Peyer's patch (tissue), 4 donors: Measurements from ENCODE around the gene ST8SIA5.

Source experiments
- POLR2A ChIP-seq, 2 donors: fragments of 450-650 bp; IDR thresholded peaks; one replicate each; pipeline ENCODE4 v1.5.1; 2017; ENCODE audit warnings: antibody characterized with exemption in 2 of 2, mild to moderate bottlenecking in 2 of 2, moderate library complexity in 2 of 2
- TF ChIP-seq, protein P1 (sequence below), 6 experiments: fragments of 450-650 bp in 4 of 6; fragments of 200-600 bp in 2 of 6; sonication (generic) in 1 of 6; IDR thresholded peaks; one replicate each; pipeline ENCODE4 v1.5.1; 2017 to 2019; ENCODE audit warnings: antibody characterized with exemption in 6 of 6, mild to moderate bottlenecking in 3 of 6, moderate library complexity in 1 of 6

DNA sequence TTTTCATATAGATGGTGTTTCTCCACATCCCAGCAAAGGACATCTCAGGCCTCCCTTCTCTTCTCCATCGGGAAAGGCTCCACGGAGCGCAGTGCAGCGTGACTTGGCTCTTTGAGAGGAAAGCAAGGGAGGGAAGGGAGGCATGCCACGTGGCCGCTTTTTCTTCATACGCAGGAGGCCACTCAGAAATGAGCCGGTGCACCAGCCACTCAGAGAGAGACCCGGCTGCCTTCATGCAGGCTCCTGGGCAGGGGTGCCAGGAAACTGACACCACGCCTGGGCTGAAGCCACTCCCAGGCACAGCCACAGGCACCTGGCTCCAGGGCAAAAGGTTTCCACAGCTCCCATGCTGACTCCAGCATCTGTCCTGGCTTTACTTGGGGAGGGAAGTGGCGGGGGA, 88.7 kb downstream of the ST8SIA5 start:
- TF ChIP-seq POLR2A (IDR thresholded peaks at IDR 0.05), result no peak
- TF ChIP-seq, protein P1, sequence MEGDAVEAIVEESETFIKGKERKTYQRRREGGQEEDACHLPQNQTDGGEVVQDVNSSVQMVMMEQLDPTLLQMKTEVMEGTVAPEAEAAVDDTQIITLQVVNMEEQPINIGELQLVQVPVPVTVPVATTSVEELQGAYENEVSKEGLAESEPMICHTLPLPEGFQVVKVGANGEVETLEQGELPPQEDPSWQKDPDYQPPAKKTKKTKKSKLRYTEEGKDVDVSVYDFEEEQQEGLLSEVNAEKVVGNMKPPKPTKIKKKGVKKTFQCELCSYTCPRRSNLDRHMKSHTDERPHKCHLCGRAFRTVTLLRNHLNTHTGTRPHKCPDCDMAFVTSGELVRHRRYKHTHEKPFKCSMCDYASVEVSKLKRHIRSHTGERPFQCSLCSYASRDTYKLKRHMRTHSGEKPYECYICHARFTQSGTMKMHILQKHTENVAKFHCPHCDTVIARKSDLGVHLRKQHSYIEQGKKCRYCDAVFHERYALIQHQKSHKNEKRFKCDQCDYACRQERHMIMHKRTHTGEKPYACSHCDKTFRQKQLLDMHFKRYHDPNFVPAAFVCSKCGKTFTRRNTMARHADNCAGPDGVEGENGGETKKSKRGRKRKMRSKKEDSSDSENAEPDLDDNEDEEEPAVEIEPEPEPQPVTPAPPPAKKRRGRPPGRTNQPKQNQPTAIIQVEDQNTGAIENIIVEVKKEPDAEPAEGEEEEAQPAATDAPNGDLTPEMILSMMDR (IDR thresholded peaks at IDR 0.05), result no peak
